B cell (primary cell): ENCODE results near the gene HIPK4. TPM values are rescaled to one million over a fixed set of nuclear protein-coding genes. Genes with fewer than 3 reads are reported as not detected.

Source experiments
- ATAC-seq: fragments of 200-7000 bp; cut with Tn5 transposase; one replicate; pipeline ENCODE4 v1.10.0; 2021; ENCODE audit warnings: low read depth, mild to moderate bottlenecking, moderate number of reproducible peaks, moderate library complexity
- CTCF ChIA-PET: fragments of 350-600 bp; sonication (Branson Sonifier 250); formaldehyde crosslinking; loops from one replicate; lab custom pipeline; 2021; ENCODE audit warnings: antibody characterized with exemption, inconsistent platforms; lab: Charles Lee
- POLR2A ChIA-PET: fragments of 350-600 bp; sonication (Branson Sonifier 250); formaldehyde crosslinking; loops from one replicate; lab custom pipeline; 2021; ENCODE audit warnings: antibody characterized with exemption; lab: Charles Lee
- DNase-seq: peaks from one replicate; pipeline ENCODE4 v3.0.0; 2013
- H2AFZ ChIP-seq: 2 replicates; pipeline ENCODE4 v1.6.1; 2012; ENCODE audit warnings: mild to moderate bottlenecking, low read depth, low read length; ENCODE audit not compliant: insufficient read depth, poor library complexity, severe bottlenecking
- H3K27ac ChIP-seq, 2 donors: 1 replicate in 1 of 2; 2 replicates in 1 of 2; pipeline ENCODE4 v1.5.1; 2012 to 2013; ENCODE audit warnings: low read length in 2 of 2, mild to moderate bottlenecking in 2 of 2, moderate library complexity in 1 of 2
- H3K27me3 ChIP-seq, 4 experiments: fragments of 200-600 bp in 1 of 4; sonication (generic) in 1 of 4; replicated peaks in 1 of 4; 1 replicate in 2 of 4; 2 replicates in 2 of 4; pipeline versions ENCODE4 v1.6.1 to v1.7.0; 2013 to 2016; ENCODE audit warnings: low read length in 3 of 4, mild to moderate bottlenecking in 2 of 4, mixed read lengths in 1 of 4, moderate library complexity in 1 of 4; ENCODE audit not compliant: insufficient read depth in 4 of 4, control insufficient read depth in 3 of 4; ENCODE audit errors: control extremely low read depth in 1 of 4
- H3K36me3 ChIP-seq, 2 experiments: replicated peaks in 1 of 2; 1 replicate in 1 of 2; 2 replicates in 1 of 2; pipeline versions ENCODE4 v1.6.1 to v1.7.1; 2013; ENCODE audit warnings: low read length in 1 of 2; ENCODE audit not compliant: insufficient read depth in 2 of 2, control insufficient read depth in 1 of 2; ENCODE audit errors: control extremely low read depth in 1 of 2, extremely low read depth in 1 of 2
- H3K4me1 ChIP-seq, 2 donors: fragments of 200-600 bp in 1 of 2; sonication (generic) in 1 of 2; 1 replicate in 1 of 2; 2 replicates in 1 of 2; pipeline versions ENCODE4 v1.5.1 to v1.6.1; 2013 to 2017; ENCODE audit warnings: low read length in 2 of 2; ENCODE audit not compliant: control insufficient read depth in 2 of 2, insufficient read depth in 2 of 2
- H3K4me2 ChIP-seq: replicated peaks from 2 replicates; pipeline ENCODE3; 2012; ENCODE audit warnings: mild to moderate bottlenecking, low read depth, low read length; ENCODE audit not compliant: poor library complexity, severe bottlenecking
- H3K4me3 ChIP-seq, 5 experiments: fragments of 200-600 bp in 1 of 5; sonication (generic) in 1 of 5; 1 replicate in 3 of 5; 2 replicates in 2 of 5; pipeline versions ENCODE4 v1.5.1 to v1.7.0; 2011 to 2016; ENCODE audit warnings: low read length in 4 of 5, mild to moderate bottlenecking in 4 of 5, low read depth in 2 of 5, control low read depth in 1 of 5, moderate library complexity in 1 of 5; ENCODE audit not compliant: insufficient read depth in 1 of 5; ENCODE audit errors: control extremely low read depth in 1 of 5, extremely low read depth in 1 of 5
- H3K79me2 ChIP-seq: fragments of 200-600 bp; sonication (generic); one replicate; pipeline ENCODE4 v1.6.0; 2016; ENCODE audit warnings: low read length; ENCODE audit not compliant: control insufficient read depth, insufficient read depth
- H3K9ac ChIP-seq: fragments of 200-600 bp; sonication (generic); 2 replicates; pipeline ENCODE4 v1.6.1; 2017; ENCODE audit warnings: mild to moderate bottlenecking, low read length, moderate library complexity
- H3K9me3 ChIP-seq, 3 donors: one replicate each; pipeline versions ENCODE4 v1.6.1 to v1.7.1; 2013; ENCODE audit warnings: low read length in 2 of 3; ENCODE audit not compliant: control insufficient read depth in 2 of 3, insufficient read depth in 1 of 3; ENCODE audit errors: control extremely low read depth in 1 of 3
- H4K20me1 ChIP-seq: 2 replicates; pipeline ENCODE4 v1.6.0; 2012; ENCODE audit warnings: mild to moderate bottlenecking, low read length; ENCODE audit not compliant: insufficient read depth, control insufficient read depth, poor library complexity, severe bottlenecking
- H3K27ac Mint-ChIP-seq: one replicate; pipeline ENCODE4 v1.8.0; 2021; ENCODE audit warnings: mixed read lengths
- H3K27me3 Mint-ChIP-seq: one replicate; pipeline ENCODE4 v1.8.0; 2021; ENCODE audit warnings: mixed read lengths
- H3K4me1 Mint-ChIP-seq: one replicate; pipeline ENCODE4 v1.8.0; 2021; ENCODE audit warnings: mixed read lengths
- H3K4me3 Mint-ChIP-seq: one replicate; pipeline ENCODE4 v1.8.0; 2021; ENCODE audit warnings: mixed read lengths
- H3K9me3 Mint-ChIP-seq: one replicate; pipeline ENCODE4 v1.8.0; 2022; ENCODE audit warnings: mixed read lengths; ENCODE audit not compliant: insufficient read depth
- CTCF ChIP-seq: fragments of 200-600 bp; IDR thresholded peaks from one replicate; pipeline ENCODE4 v1.8.0; 2022; ENCODE audit warnings: antibody characterized with exemption, mild to moderate bottlenecking
- EZH2 ChIP-seq: IDR thresholded peaks from 2 replicates; pipeline ENCODE4 v1.6.1; 2012; ENCODE audit warnings: borderline replicate concordance, low read depth, mild to moderate bottlenecking, moderate library complexity, low read length; ENCODE audit not compliant: insufficient read depth, poor library complexity, severe bottlenecking
- WGBS: methylation state at CpG from one replicate; pipeline ENCODE4 v1.1.5; 2013; ENCODE audit warnings: missing lambda C conversion rate; ENCODE audit not compliant: insufficient coverage; 5-methylcytosine and 5-hydroxymethylcytosine counted together
- intact Hi-C: fragments of 100-400 bp; cut with micrococcal nuclease; formaldehyde crosslinking; loops from one replicate; pipeline ENCODE4 v1.10.0; 2022
- polyA plus RNA-seq: library from polyadenylated mRNA; depleted of rRNA; stranded (reverse); fragments of >200 nt; gene quantifications from 2 replicates; pipeline ENCODE4 v1.2.3, GENCODE V29; 2012
- total RNA-seq, 2 donors: library from RNA; stranded (reverse); fragments of 120-200 nt in 1 of 2; gene quantifications; 1 replicate in 1 of 2; 2 replicates in 1 of 2; pipeline versions ENCODE4 v1.2.3 to v1.2.4, GENCODE V29; 2013 to 2022

The HIPK4 gene
- total and polyA plus RNA-seq, 2 donors (not counting 1 experiment from before 2014, with no cell fraction given): 0.04 to 0.20 TPM

- Mint-ChIP-seq H3K4me1 (peaks cover 29% of the 10 kb centered on the region), H3K27me3 (peaks cover 8% of the 10 kb centered on the region), H3K4me3 (peak overlapping the region; percentile 97), H3K27ac (peak overlapping the region; percentile 93), H3K9me3 (no peaks in the 10 kb centered on the region)
- no peak for TF ChIP-seq CTCF
- TF ChIP-seq EZH2: no peak
- ChIA-PET POLR2A (interaction anchor here (0.6 to 1.3 kb wide), 7 partner anchors 18 to 952 kb away, joined by 3 to 14 read pairs (median 4); partner anchors contain the start of gene PLD3), CTCF (interaction anchor here (0.6 to 3.9 kb wide), 10 partner anchors 17 to 346 kb away, joined by 3 to 26 read pairs (median 4); partner anchors contain the start of genes BLVRB and SERTAD1)
- Histone ChIP-seq H3K79me2 (no peaks in the 10 kb centered on the region), H3K4me1 (peaks cover 6 to 18% of the 10 kb centered on the region in 2 donors), H3K27me3 (peaks cover 0 to 6% (median 3%) of the 10 kb centered on the region in 4 experiments), H3K9ac (peak overlapping the region; percentile 76), H3K9me3 (peaks cover 0 to 3% (median 0%) of the 10 kb centered on the region in 3 donors), H3K4me3 (peak overlapping the region; percentile 27 to 84 (median 74)), H4K20me1 (no peaks in the 10 kb centered on the region), H3K4me2 (peak overlapping the region; percentile 97), H2AFZ (peak overlapping the region; percentile 99), H3K36me3 (no peaks in the 10 kb centered on the region), H3K27ac (peak overlapping the region; percentile 30 to 49)
- peak; percentile 81 for ATAC-seq
- DNase-seq: peak; percentile 86
- WGBS: 0% methylated on average over 25 of the region's 41 CpGs
- intact Hi-C loops: loop anchor here (1.0 to 10.0 kb wide), 2 partner anchors 118 to 891 kb away; partner anchors contain the start of gene AKT2
Measured at GRCh38 chr19:40403262-40403984, 13.4 kb upstream of the HIPK4 start.

- H3K27ac Mint-ChIP-seq: no peak overlapping the region
- H2AFZ ChIP-seq: no peak overlapping the region
- DNase-seq (no peak), ATAC-seq (no peak)
- peaks cover 4 to 12% of the 10 kb centered on the region in 2 donors for H3K4me1 ChIP-seq
- peaks cover 17% of the 10 kb centered on the region for H3K4me1 Mint-ChIP-seq
- no peaks in the 10 kb centered on the region for H3K9me3 Mint-ChIP-seq
- H3K36me3 ChIP-seq: no peaks in the 10 kb centered on the region
- H3K4me3 ChIP-seq: no peak overlapping the region
- TF ChIP-seq EZH2 (no peak), CTCF (no peak)
- peaks cover 0 to 3% (median 0%) of the 10 kb centered on the region in 3 donors for H3K9me3 ChIP-seq
- peaks cover 0 to 10% (median 3%) of the 10 kb centered on the region in 4 experiments for H3K27me3 ChIP-seq
- intact Hi-C loops: loop anchor here (10.0 kb wide), 1 partner anchor 894 kb away; no protein-coding TSS in a partner anchor
- ChIA-PET CTCF (no interaction called here), POLR2A (no interaction called here)
- H4K20me1 ChIP-seq: no peaks in the 10 kb centered on the region
- peaks cover 8% of the 10 kb centered on the region for H3K27me3 Mint-ChIP-seq
- H3K4me3 Mint-ChIP-seq: no peak overlapping the region
- no peaks in the 10 kb centered on the region for H3K79me2 ChIP-seq
- whole genome bisulfite sequencing: 90% methylated on average over 2 of the region's 3 CpGs
- H3K27ac ChIP-seq: no peak overlapping the region
- no peak overlapping the region for H3K4me2 ChIP-seq
- no peak overlapping the region for H3K9ac ChIP-seq
Measured at GRCh38 chr19:40400559-40400958, 10.6 kb upstream of the HIPK4 start.
